SK-N-SH (cell line): ENCODE measurements around the gene TRIOBP. TPM values are rescaled to one million over a fixed set of nuclear protein-coding genes. Genes with fewer than 3 reads are reported as not detected.

Experiments used
- CTCF ChIA-PET: fragments of 300-600, 350-600 bp; formaldehyde crosslinking; extraction: SDS; loops from one replicate; lab custom pipeline; 2021; lab: Yijun Ruan, JAX
- POLR2A ChIA-PET: fragments of 350-600 bp; sonication (Branson Sonifier 250); formaldehyde crosslinking; extraction: SDS; loops from one replicate; lab custom pipeline; 2020; ENCODE audit warnings: antibody characterized with exemption, inconsistent platforms; lab: Yijun Ruan, JAX
- DNase-seq: peaks from one replicate; pipeline ENCODE4 v3.0.0; 2012
- H2AFZ ChIP-seq: fragments of 200-600 bp; sonication (generic); 2 replicates; pipeline ENCODE4 v1.8.1; 2016; ENCODE audit warnings: antibody characterized with exemption, mild to moderate bottlenecking, low read depth
- H3F3A ChIP-seq: fragments of 200-600 bp; sonication (generic); replicated peaks from 2 replicates; pipeline ENCODE3; 2016; ENCODE audit warnings: antibody characterized with exemption, mild to moderate bottlenecking; ENCODE audit not compliant: insufficient read depth
- H3K27ac ChIP-seq, 2 experiments: fragments of 200-500 bp in 1 of 2; fragments of 200-600 bp in 1 of 2; sonication (Bioruptor generic) in 1 of 2; sonication (generic), shearing (Covaris generic) in 1 of 2; 2 replicates each; pipeline versions ENCODE4 v1.5.1 to v1.6.1; 2014 to 2016; ENCODE audit warnings: low read depth in 2 of 2, inconsistent platforms in 1 of 2, low read length in 1 of 2, mild to moderate bottlenecking in 1 of 2, mixed read lengths in 1 of 2
- H3K27me3 ChIP-seq: fragments of 200-600 bp; sonication (generic), shearing (Covaris generic); 2 replicates; pipeline ENCODE4 v1.6.1; 2016; ENCODE audit warnings: mixed run types; ENCODE audit not compliant: insufficient read depth
- H3K36me3 ChIP-seq, 2 experiments: fragments of 200-500 bp in 1 of 2; fragments of 200-600 bp in 1 of 2; sonication (Bioruptor generic) in 1 of 2; sonication (generic) in 1 of 2; replicated peaks in 1 of 2; 2 replicates each; pipeline versions ENCODE3 to v1.5.1; 2014 to 2016; ENCODE audit warnings: low read length in 1 of 2, mild to moderate bottlenecking in 1 of 2; ENCODE audit not compliant: insufficient read depth in 2 of 2, control insufficient read depth in 1 of 2
- H3K4me1 ChIP-seq, 2 experiments: fragments of 200-500 bp in 1 of 2; fragments of 200-600 bp in 1 of 2; sonication (Bioruptor generic) in 1 of 2; sonication (generic), shearing (Covaris generic) in 1 of 2; 2 replicates each; pipeline versions ENCODE4 v1.5.1 to v1.6.1; 2014 to 2016; ENCODE audit warnings: low read depth in 1 of 2, low read length in 1 of 2, mixed run types in 1 of 2; ENCODE audit not compliant: insufficient read depth in 2 of 2, control insufficient read depth in 1 of 2
- H3K4me2 ChIP-seq: fragments of 200-600 bp; sonication (generic), shearing (Covaris generic); 2 replicates; pipeline ENCODE4 v1.6.1; 2017; ENCODE audit warnings: mixed run types
- H3K4me3 ChIP-seq, 2 experiments: fragments of 200-500 bp in 1 of 2; fragments of 200-600 bp in 1 of 2; sonication (Bioruptor generic) in 1 of 2; sonication (generic), shearing (Covaris generic) in 1 of 2; 2 replicates each; pipeline versions ENCODE4 v1.5.1 to v1.8.1; 2014 to 2016; ENCODE audit warnings: low read depth in 2 of 2, inconsistent platforms in 1 of 2, low read length in 1 of 2, mild to moderate bottlenecking in 1 of 2, mixed read lengths in 1 of 2, moderate library complexity in 1 of 2
- H3K79me2 ChIP-seq: fragments of 200-600 bp; sonication (generic); 2 replicates; pipeline ENCODE4 v1.8.1; 2017; ENCODE audit warnings: mild to moderate bottlenecking; ENCODE audit not compliant: insufficient read depth
- H3K9ac ChIP-seq: fragments of 200-600 bp; sonication (generic); 2 replicates; pipeline ENCODE4 v1.6.1; 2017; ENCODE audit warnings: mixed run types
- H3K9me2 ChIP-seq: fragments of 200-600 bp; sonication (generic); 2 replicates; pipeline ENCODE4 v1.6.1; 2017; ENCODE audit warnings: mixed run types
- H3K9me3 ChIP-seq: fragments of 200-600 bp; sonication (generic); 2 replicates; pipeline ENCODE4 v1.6.1; 2017; ENCODE audit warnings: mixed run types, mild to moderate bottlenecking, moderate library complexity
- H4K20me1 ChIP-seq: fragments of 200-600 bp; sonication (generic); 2 replicates; pipeline ENCODE4 v1.6.1; 2017; ENCODE audit warnings: mild to moderate bottlenecking, mixed run types; ENCODE audit not compliant: insufficient read depth
- CTCF ChIP-seq: fragments of 200-600 bp; sonication (generic); IDR thresholded peaks from 2 replicates; pipeline ENCODE4 v1.6.1; 2017; ENCODE audit warnings: antibody characterized with exemption, mild to moderate bottlenecking, moderate library complexity
- GATA2 ChIP-seq: sonication (generic); formaldehyde crosslinking; IDR thresholded peaks from 2 replicates; pipeline ENCODE4 v1.5.0; 2020; ENCODE audit warnings: mild to moderate bottlenecking, missing genetic modification reagents
- NRF1 ChIP-seq: IDR thresholded peaks from 2 replicates; pipeline ENCODE4 v1.6.1; 2012; ENCODE audit warnings: low read depth, mild to moderate bottlenecking, low read length
- PBX3 ChIP-seq: IDR thresholded peaks from 2 replicates; pipeline ENCODE4; 2012
- RXRA ChIP-seq: IDR thresholded peaks from 2 replicates; pipeline ENCODE4 v1.4.0; 2012; ENCODE audit warnings: low read depth, mild to moderate bottlenecking, borderline replicate concordance
- TEAD4 ChIP-seq: IDR thresholded peaks from 2 replicates; pipeline ENCODE4 v1.4.0; 2012; ENCODE audit warnings: mild to moderate bottlenecking, borderline replicate concordance; ENCODE audit not compliant: insufficient read depth
- USF1 ChIP-seq: IDR thresholded peaks from 2 replicates; pipeline ENCODE4 v1.4.0; 2012; ENCODE audit warnings: low read depth, borderline replicate concordance
- ZBTB33 ChIP-seq: IDR thresholded peaks from 2 replicates; pipeline ENCODE4 v1.4.0; 2012; ENCODE audit warnings: low read depth, borderline replicate concordance
- WGBS: methylation state at CpG from one replicate; pipeline ENCODE4 v1.1.6; 2017; ENCODE audit warnings: low lambda C conversion rate; 5-methylcytosine and 5-hydroxymethylcytosine counted together
- polyA plus RNA-seq, 3 experiments: library from polyadenylated mRNA; depleted of rRNA; stranded (reverse); fragments of >200 nt; gene quantifications; 2 replicates each; pipeline ENCODE4 v1.2.3, GENCODE V29; 2012

TRIOBP gene
- polyA plus RNA-seq, 1 of the 3 experiments (the other 2 are of a cell fraction), result 43.6 TPM

- no peak overlapping the region for H2AFZ ChIP-seq
- no peaks in the 10 kb centered on the region for H3K27me3 ChIP-seq
- peak overlapping the region; percentile 94 for H3K27ac ChIP-seq
- peak overlapping the region; percentile 98 for H3K4me2 ChIP-seq
- peak; percentile 36 for DNase-seq
- H3K9me3 ChIP-seq, result no peaks in the 10 kb centered on the region
- H3K9ac ChIP-seq, result peak overlapping the region; percentile 94
- H3K4me1 ChIP-seq, result peaks cover 12 to 20% of the 10 kb centered on the region in 2 experiments; a peak in 2 of 4 replicates
- H3F3A ChIP-seq, result peaks cover 61% of the 10 kb centered on the region
- ChIA-PET CTCF (interaction anchor here (1.1 to 44.3 kb wide), 7 partner anchors 15 to 416 kb away, joined by 3 to 898 read pairs (median 5); partner anchors contain the start of genes GCAT, PDXP and SH3BP1), POLR2A (interaction anchor here (1.0 to 4.5 kb wide), 4 partner anchors 10 to 67 kb away, joined by 4 to 28 read pairs (median 8); partner anchors contain the start of genes GGA1, NOL12 and PDXP)
- H3K79me2 ChIP-seq, result peaks cover 37% of the 10 kb centered on the region
- peaks cover 42% of the 10 kb centered on the region for H4K20me1 ChIP-seq
- H3K9me2 ChIP-seq, result no peaks in the 10 kb centered on the region
- 3% methylated on average over 11 of the region's 17 CpGs for WGBS
- peak overlapping the region; percentile 64 to 92 for H3K4me3 ChIP-seq
- H3K36me3 ChIP-seq, result peaks cover 17 to 29% of the 10 kb centered on the region in 2 experiments
- TF ChIP-seq PBX3 (0 out of 2 replicates have a peak, but pooled peaks have one; percentile 9), GATA2 (CRISPR knock-in tag) (no peak), TEAD4 (no peak), ZBTB33 (no peak)
Measured at GRCh38 chr22:37675930-37676735, 20.7 kb upstream of the TRIOBP start.

- peak; percentile 91 for DNase-seq
- whole genome bisulfite sequencing, result under 1% methylated on average over 21 of the region's 42 CpGs
- Histone ChIP-seq H3K9me2 (no peaks in the 10 kb centered on the region), H3K27ac (peak overlapping the region; percentile 94), H3K27me3 (no peaks in the 10 kb centered on the region), H3K4me1 (peaks cover 16 to 22% of the 10 kb centered on the region in 2 experiments; a peak in 2 of 4 replicates), H3F3A (peaks cover 68% of the 10 kb centered on the region), H3K36me3 (peaks cover 17 to 29% of the 10 kb centered on the region in 2 experiments), H2AFZ (no peak overlapping the region), H3K4me3 (peak overlapping the region; percentile 64 to 92), H3K4me2 (peak overlapping the region; percentile 98), H4K20me1 (peaks cover 45% of the 10 kb centered on the region), H3K79me2 (peaks cover 37% of the 10 kb centered on the region), H3K9ac (peak overlapping the region; percentile 94), H3K9me3 (no peaks in the 10 kb centered on the region)
- POLR2A ChIA-PET, result interaction anchor here (1.0 to 4.5 kb wide), 2 partner anchors 9 to 19 kb away, joined by 5 to 28 read pairs; partner anchors contain the start of genes NOL12 and PDXP
- CTCF ChIA-PET, result interaction anchor here (0.9 to 44.3 kb wide), 4 partner anchors 9 to 131 kb away, joined by 3 to 898 read pairs (median 4); partner anchors contain the start of genes GCAT, NOL12 and SH3BP1
- TF ChIP-seq ZBTB33 (peak; percentile 83), RXRA (peak; percentile 72; the same call in 1 of the 2 replicates), NRF1 (no peak), USF1 (no peak), CTCF (no peak)
Measured at GRCh38 chr22:37676736-37677492, 19.9 kb upstream of the TRIOBP start.
